GM18868 (cell line): ENCODE data around the gene ADGRL3.
"Not testable (repeated sequence)": the region's sequence is repeated elsewhere in the genome, so short reads cannot be mapped to it uniquely, and the experiment has no call there.

Source experiments
- ATAC-seq: cut with Tn5 transposase; IDR thresholded peaks from one replicate; pipeline ENCODE4 v1.9.1; 2021; ENCODE audit warnings: mild to moderate bottlenecking, moderate library complexity; ENCODE audit not compliant: unreplicated experiment

Gene ADGRL3

DNA sequence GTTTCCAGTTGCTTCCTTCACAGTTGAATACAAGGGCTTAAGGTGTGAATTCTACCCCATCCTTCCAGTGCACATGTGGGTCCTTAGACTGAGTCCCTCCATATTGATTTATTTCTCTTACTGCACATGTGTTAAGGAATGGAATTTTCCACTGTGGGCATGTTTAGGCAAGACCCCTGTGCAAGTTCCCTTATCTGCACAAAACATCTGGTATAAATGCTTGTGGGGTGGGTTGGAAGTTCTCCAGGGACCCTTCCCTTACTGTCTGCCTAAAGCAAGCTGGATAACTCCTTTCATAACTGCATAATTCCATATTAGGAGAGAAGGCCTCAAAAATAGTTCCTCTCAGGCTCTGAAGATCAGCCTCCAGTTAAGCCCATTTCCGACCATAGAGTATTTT lies 570.9 kb downstream of the ADGRL3 start:
- no peak for ATAC-seq

- ATAC-seq = no peak
These were observed 572.0 kb downstream of the ADGRL3 start for GRCh38 chr4:61772126-61772525.

DNA sequence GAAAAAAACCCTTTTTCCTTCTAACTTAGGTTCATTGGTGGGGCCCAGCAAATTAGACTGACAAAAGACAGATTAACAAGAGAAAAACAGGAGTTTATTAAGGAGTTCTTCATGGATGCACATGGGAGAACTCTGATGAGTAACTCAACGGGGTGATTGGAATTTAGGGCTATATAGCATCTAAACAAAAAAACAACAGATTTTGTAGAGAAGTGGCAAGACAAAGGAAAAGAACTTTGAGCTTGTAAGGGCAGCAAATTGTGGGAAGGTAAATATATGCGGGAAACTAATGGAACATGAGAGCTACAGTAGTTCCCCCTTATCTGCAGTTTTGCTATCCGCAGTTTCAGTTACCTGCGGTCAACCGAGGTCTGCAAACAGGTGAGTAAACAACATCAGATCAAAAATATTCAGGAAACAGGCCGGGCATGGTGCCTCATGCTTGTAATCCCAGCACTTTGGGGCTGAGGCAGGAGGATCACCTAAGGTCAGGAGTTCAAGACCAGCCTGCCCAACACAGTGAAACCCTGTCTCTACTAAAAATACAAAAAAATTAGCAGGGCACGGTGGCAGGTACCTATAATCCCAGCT lies 573.6 kb downstream of the ADGRL3 start:
- ATAC-seq = no peak

DNA sequence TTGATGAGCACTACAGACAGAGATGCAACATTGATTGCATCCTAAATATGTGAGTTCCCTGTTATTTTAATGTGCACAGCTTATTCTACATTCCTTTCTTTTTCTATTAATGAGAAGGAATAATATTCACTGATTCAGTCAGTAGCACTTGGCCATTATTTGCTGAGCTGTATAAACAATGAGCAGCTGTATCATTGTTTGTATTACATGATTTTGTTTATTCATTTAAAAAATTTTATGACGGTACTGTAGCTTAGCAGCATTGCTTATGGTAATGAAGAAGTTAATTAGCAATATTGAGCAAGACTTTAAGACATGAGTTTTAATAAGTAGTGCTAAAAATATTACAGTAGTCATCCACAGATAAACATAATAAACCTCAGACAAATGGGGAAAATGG lies 582.0 kb downstream of the ADGRL3 start:
- ATAC-seq = no peak

GRCh38 chr4:61783050-61783449 lies 582.9 kb downstream of the ADGRL3 start:
- ATAC-seq = peak; percentile 95

- ATAC-seq = no peak
These were observed 585.6 kb downstream of the ADGRL3 start for GRCh38 chr4:61785761-61786160.

GRCh38 chr4:61786211-61786610 lies 586.1 kb downstream of the ADGRL3 start:
- no peak for ATAC-seq

- no peak for ATAC-seq
These were observed 595.9 kb downstream of the ADGRL3 start for GRCh38 chr4:61795998-61796397.

DNA sequence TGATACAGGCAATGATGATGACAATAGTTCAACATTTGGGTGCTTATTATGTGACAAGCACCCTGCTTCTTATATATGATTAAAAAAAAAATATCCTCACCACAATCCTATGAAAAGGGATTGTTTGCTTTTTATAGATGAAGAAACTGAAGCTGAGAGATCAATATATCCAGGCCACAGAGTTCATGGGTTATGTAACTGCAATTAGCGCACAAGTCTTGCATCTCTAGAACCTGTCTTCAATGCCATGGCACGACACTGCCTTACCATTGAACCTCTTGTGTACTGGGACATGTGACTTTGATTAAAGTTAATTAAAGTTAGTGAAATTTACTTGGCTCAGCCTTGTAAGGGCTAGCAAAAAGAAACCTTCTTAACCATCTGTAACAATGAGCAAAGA lies 599.7 kb downstream of the ADGRL3 start:
- no peak for ATAC-seq

GRCh38 chr4:61805227-61805626 lies 605.1 kb downstream of the ADGRL3 start:
- ATAC-seq = no peak

DNA sequence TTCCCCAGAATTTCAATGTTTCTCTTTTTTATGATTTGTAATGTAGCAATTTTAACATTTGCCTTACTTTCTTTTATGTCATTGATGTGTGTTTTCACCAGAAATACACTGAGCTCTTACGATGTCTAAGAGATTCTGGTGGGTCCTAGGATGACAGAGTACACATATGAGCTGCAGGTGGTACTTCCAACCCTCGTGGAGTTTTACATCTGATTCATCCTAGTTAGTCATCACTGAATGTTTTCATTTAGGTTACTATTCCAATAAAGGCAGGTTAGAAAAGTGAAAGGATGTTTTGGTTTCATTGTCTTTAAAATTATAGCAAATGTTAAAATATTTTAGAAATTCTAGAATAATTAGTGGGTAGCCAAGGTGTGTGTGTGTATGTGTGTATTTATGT lies 605.9 kb downstream of the ADGRL3 start:
- ATAC-seq = no peak

DNA sequence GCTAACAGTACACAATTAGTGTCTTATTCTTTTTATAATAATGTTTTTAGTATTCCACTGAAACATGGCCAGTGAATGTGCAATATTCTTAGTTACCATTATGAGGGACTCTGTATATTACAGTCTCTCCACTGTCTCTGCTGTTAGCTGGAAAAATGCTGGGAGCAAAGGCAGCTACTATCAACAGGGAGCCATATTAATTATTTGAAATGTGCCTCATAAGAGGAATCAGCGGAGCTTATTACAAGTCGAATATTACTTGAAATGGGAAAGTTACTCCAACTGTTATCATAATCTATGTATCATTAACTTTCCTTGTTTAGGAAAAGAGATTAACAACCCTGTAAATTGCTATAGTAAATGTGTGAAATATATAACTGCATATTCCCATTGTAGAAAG lies 612.0 kb downstream of the ADGRL3 start:
- ATAC-seq = no peak

DNA sequence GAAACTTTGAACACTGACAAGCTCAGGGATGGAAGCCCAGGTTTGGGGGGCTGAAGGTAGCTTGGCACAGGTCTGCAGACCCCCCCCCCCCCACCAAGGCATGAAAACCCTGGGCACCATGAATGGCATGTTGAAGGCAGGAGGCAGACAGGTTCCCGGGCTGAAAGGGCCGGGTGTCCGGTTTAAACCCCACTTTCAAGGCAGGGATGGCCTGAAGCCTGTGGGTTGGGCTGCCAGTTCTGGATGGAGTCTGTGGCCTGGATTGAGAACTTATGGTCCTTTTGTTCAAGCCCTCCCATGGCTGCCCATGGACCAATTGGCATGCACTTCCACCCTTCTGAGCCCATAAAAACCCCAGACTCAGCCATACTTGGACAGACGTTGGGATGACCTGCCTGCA lies 616.9 kb downstream of the ADGRL3 start:
- no peak for ATAC-seq

DNA sequence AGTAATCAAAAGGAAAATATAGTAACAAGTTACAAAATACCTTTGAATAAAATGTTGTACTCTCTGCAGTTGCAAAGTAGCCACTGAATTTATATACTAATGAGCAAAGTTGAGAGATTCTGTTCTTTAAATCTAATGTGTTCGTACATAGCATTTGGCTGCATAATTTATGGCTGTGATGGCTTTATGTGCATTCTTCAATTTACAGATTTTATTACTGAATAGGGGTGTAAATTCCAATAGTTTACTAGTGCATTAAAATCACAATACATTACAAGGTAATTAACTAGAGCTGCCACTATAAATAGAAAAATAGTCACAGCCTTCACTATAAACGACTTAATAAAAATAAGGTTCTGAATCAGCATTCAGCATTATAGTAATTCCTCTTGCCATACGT lies 620.0 kb downstream of the ADGRL3 start:
- ATAC-seq = no peak

GRCh38 chr4:61824454-61824853 lies 624.3 kb downstream of the ADGRL3 start:
- ATAC-seq = no peak

- no peak for ATAC-seq
These were observed 627.8 kb downstream of the ADGRL3 start for GRCh38 chr4:61827907-61828391.

GRCh38 chr4:61828960-61829359 lies 628.8 kb downstream of the ADGRL3 start:
- no peak for ATAC-seq

- no peak for ATAC-seq
These were observed 631.9 kb downstream of the ADGRL3 start for GRCh38 chr4:61831987-61832386.

DNA sequence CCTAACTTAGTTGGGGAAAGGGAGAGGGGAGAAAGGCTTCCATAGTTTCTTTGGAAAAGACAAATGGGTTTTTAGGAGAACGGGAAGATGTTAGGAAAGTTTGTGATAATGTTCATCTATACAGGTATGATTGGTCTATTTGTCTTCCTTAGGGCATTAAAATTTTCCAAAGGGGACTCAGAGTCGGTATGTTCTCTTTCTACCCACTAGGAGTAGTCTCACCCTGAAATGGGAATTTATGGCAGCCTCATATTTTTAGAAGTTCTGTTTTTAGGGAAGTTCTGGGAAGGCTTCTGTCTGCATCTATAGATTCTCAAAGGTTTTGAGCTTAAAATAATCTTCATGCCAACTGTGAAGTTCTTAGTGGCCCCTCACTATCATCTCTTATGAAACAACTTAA lies 637.3 kb downstream of the ADGRL3 start:
- no peak for ATAC-seq

DNA sequence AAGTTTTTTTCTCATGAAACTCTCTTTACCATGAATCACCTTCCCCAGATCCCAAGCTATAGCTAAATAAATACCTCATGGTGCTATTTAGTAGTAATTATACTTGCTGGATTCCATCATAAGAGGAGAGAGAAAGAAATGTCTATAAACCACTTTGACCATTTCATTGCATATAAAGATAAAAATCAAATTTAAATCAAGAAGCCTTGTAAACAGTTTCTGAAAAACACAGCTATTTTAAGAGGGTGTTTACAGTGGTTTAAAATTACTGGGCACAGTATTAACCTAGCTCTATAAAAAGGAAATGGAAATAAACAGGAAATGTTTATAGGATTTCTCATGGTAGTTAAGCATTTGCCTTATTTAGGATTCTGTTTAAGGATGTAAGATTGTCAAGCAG lies 637.9 kb downstream of the ADGRL3 start:
- ATAC-seq = no peak

GRCh38 chr4:61841714-61842113 lies 641.6 kb downstream of the ADGRL3 start:
- no peak for ATAC-seq

DNA sequence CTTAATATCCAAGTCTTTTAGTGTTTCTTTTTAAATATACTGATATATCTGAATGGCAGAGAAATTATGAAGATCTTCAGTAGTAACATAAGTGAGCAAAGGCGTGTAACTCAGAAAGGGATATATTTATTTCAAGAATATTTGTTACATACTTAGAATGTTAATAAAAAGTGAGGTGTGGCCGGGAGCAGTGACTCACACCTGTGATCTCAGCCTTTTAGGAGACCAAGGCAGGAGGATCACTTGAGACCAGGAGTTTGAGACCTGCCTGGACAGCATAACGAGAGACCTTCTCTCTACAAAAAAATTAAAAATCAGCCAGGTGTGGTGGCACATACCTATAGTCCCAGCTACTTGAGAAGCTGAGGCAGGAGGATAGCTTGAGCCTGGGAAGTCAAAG lies 651.0 kb downstream of the ADGRL3 start:
- ATAC-seq = no peak

DNA sequence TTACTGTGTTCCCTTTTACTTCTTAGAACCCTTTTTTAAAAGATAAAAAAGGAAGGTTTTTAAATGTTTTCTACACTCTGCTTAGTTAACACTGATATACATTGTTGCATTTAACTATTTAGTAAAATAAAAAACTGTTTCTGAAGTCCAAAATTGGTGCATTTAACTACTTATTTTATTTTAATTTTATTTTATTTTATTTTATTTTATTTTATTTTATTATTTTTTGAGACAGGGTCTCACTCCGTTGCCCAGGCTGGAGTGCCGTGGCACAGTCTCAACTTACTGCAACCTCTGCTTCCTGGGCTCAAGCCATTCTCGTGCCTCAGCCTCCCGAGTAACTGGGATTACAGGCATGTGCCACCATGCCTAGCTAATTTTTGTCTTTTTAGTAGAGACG lies 652.0 kb downstream of the ADGRL3 start:
- not testable (repeated sequence) for ATAC-seq
